ENCODE measurements around the gene USP44. TPM values are rescaled to one million over a fixed set of nuclear protein-coding genes. Genes with fewer than 3 reads are reported as not detected.
A peak's percentile ranks its signal among the peaks of the same experiment; 100 is the strongest.

USP44 gene
- total RNA-seq, 2 donors from 2014 or later: 17.5 to 30.8 TPM

DNA sequence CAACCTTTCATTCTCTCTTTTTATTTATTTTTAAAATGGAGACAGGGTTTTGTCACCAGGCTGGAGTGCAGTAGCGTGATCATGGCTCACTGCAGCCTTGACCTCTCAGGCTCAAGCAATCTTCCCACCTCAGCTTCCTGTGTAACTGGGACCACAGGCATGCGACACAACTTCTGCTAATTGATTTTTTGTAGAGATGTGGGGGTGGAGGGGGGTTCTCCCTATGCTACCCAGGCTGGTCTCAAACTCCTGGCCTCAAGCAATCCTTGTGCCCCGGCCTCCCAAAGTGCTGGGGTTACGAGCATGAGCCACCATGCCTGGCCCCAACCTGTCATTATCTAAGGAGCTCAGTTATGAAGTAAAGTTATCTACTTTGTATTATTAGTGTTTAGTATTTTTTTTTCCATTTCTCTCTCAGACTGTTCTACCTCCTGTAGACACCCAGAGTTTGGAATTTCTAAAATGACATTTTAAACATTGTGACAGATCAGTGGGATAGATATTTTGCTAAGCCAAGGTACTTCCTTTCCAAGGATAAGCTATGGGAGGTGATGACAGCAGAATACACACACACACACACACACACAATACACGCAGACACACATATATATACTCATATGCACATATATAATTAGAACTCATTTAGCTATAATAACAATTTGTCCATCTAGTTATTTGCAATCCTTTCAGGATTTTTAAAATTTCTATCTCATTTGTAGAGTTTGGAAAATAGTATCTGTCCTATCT lies 2.1 kb upstream of the USP44 start:
- Mint-ChIP-seq H3K9me3 (peaks cover 11% of the 10 kb centered on the region), H3K36me3 (ENCODE audit: low read depth) (peaks cover 5% of the 10 kb centered on the region), H3K27ac (no peak overlapping the region), H3K4me1 (peaks cover 19% of the 10 kb centered on the region), H3K4me3 (no peak overlapping the region), H3K27me3 (ENCODE audit: insufficient read depth) (peaks cover 11% of the 10 kb centered on the region)
- no peak overlapping the region for H3K4me3 ChIP-seq (ENCODE audit: low read length)
- H3K9ac ChIP-seq (ENCODE audit: extremely low read depth, low read length, poor library complexity, severe bottlenecking): no peak overlapping the region
- peaks cover 13% of the 10 kb centered on the region for H3K9me3 ChIP-seq (ENCODE audit: control insufficient read depth, low read length)
- DNase-seq: no peak
- 96 to 97% methylated on average over 3 to 5 of the region's 5 CpGs for WGBS, 2 experiments (ENCODE audit: insufficient coverage in 1 of 2, insufficient read length in 1 of 2)
- no peak overlapping the region for H3K27ac ChIP-seq (ENCODE audit: low read depth, low read length)
- TF ChIP-seq, protein P1, sequence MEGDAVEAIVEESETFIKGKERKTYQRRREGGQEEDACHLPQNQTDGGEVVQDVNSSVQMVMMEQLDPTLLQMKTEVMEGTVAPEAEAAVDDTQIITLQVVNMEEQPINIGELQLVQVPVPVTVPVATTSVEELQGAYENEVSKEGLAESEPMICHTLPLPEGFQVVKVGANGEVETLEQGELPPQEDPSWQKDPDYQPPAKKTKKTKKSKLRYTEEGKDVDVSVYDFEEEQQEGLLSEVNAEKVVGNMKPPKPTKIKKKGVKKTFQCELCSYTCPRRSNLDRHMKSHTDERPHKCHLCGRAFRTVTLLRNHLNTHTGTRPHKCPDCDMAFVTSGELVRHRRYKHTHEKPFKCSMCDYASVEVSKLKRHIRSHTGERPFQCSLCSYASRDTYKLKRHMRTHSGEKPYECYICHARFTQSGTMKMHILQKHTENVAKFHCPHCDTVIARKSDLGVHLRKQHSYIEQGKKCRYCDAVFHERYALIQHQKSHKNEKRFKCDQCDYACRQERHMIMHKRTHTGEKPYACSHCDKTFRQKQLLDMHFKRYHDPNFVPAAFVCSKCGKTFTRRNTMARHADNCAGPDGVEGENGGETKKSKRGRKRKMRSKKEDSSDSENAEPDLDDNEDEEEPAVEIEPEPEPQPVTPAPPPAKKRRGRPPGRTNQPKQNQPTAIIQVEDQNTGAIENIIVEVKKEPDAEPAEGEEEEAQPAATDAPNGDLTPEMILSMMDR (conservative IDR thresholded peaks at IDR 0.05): no peak
- H3K27me3 ChIP-seq (ENCODE audit: control insufficient read depth, insufficient read depth, low read length, poor library complexity, severe bottlenecking): no peaks in the 10 kb centered on the region
- no peaks in the 10 kb centered on the region for H3K36me3 ChIP-seq (ENCODE audit: control insufficient read depth, insufficient read depth, low read length)
- peaks cover 3% of the 10 kb centered on the region for H3K4me1 ChIP-seq (ENCODE audit: control insufficient read depth, insufficient read depth, low read length)

DNA sequence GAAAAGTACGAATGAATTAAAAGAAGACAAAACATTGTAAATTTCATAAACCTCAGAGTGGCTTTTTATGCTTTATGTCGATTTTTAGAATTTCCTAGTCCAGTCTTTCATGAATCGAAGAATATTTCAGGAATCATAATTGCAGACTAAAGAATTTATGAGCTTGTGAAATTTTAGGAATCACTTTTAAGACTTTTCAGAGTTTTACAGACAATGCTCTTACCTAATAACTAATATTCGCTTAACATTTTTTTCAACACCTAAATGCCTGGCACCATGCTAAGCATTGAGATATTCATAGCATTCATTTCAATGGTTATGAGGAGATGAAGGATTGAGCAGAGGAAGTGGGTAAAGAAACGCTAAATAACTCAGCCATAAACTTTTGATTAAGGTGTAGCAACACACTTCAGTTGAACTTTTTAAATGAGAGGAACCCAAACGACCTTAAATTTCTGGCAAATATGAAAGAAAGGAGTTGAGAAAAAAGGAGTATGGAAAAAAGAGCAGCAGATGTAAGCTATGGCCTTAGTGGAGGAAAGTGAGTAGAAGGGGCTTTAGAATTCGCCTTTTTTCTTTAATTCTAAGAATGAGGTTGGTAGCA lies 739 bp upstream of the USP44 start:
- TF ChIP-seq, protein P1 (conservative IDR thresholded peaks at IDR 0.05): no peak
- H3K4me3 ChIP-seq (ENCODE audit: low read length): no peak overlapping the region
- Mint-ChIP-seq H3K27ac (peak overlapping the region; percentile 65), H3K9me3 (peaks cover 11% of the 10 kb centered on the region), H3K27me3 (ENCODE audit: insufficient read depth) (peaks cover 21% of the 10 kb centered on the region), H3K36me3 (ENCODE audit: low read depth) (peaks cover 5% of the 10 kb centered on the region), H3K4me1 (peaks cover 28% of the 10 kb centered on the region), H3K4me3 (peak overlapping the region; percentile 58)
- H3K27ac ChIP-seq (ENCODE audit: low read depth, low read length): no peak overlapping the region
- peaks cover 13% of the 10 kb centered on the region for H3K9me3 ChIP-seq (ENCODE audit: control insufficient read depth, low read length)
- no peak overlapping the region for H3K9ac ChIP-seq (ENCODE audit: extremely low read depth, low read length, poor library complexity, severe bottlenecking)
- H3K27me3 ChIP-seq (ENCODE audit: control insufficient read depth, insufficient read depth, low read length, poor library complexity, severe bottlenecking): peaks cover 10% of the 10 kb centered on the region
- 61 to 67% methylated on average over 5 to 7 of the region's 7 CpGs for WGBS, 2 experiments (ENCODE audit: insufficient coverage in 1 of 2, insufficient read length in 1 of 2)
- H3K36me3 ChIP-seq (ENCODE audit: control insufficient read depth, insufficient read depth, low read length): no peaks in the 10 kb centered on the region
- peaks cover 3% of the 10 kb centered on the region for H3K4me1 ChIP-seq (ENCODE audit: control insufficient read depth, insufficient read depth, low read length)
- DNase-seq: no peak

DNA sequence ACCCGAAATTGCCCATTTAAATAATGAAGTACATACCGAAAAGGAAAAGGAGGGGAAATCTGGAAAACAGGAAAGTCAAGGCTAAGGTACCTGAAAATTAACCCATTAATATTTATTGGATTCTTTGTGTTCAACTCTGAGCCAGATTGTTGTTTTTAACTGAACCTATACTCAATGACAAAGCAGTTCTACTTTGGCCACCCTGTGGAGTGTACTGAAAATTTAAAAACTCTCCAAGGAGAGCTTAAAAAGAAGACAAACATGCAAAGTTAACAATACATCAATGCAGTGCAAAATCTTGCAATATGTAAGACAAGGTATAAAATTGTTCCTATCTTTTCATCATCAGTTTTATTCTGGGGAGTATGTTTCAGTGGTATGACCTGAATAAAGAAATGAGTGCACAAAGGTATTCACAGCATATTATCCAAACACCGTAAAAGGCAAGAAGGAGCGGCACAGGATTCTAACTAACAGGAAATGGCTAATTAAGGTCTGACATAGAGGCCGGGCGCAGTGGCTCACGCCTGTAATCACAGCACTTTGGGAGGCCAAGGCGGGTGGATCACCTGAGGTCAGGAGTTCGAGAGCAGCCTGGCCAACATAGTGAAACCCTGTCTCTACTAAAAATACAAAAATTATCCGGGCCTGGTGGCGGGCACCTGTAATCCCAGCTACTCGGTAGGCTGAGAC lies 1.7 kb downstream of the USP44 start:
- H3K36me3 Mint-ChIP-seq (ENCODE audit: low read depth): peaks cover 5% of the 10 kb centered on the region
- H3K4me1 ChIP-seq (ENCODE audit: control insufficient read depth, insufficient read depth, low read length): peaks cover 3% of the 10 kb centered on the region
- H3K27me3 ChIP-seq (ENCODE audit: control insufficient read depth, insufficient read depth, low read length, poor library complexity, severe bottlenecking): peaks cover 28% of the 10 kb centered on the region
- peaks cover 33% of the 10 kb centered on the region for H3K27me3 Mint-ChIP-seq (ENCODE audit: insufficient read depth)
- peak; percentile 77 for DNase-seq
- no peaks in the 10 kb centered on the region for H3K36me3 ChIP-seq (ENCODE audit: control insufficient read depth, insufficient read depth, low read length)
- WGBS, 2 experiments (ENCODE audit: insufficient coverage in 1 of 2, insufficient read length in 1 of 2): 57 to 62% methylated on average over 11 to 12 of the region's 12 CpGs
- H3K9me3 ChIP-seq (ENCODE audit: control insufficient read depth, low read length): peaks cover 13% of the 10 kb centered on the region
- no peak overlapping the region for H3K27ac ChIP-seq (ENCODE audit: low read depth, low read length)
- H3K4me3 ChIP-seq (ENCODE audit: low read length): peak overlapping the region; percentile 77
- peak overlapping the region; percentile 83 for H3K27ac Mint-ChIP-seq
- peaks cover 38% of the 10 kb centered on the region for H3K4me1 Mint-ChIP-seq
- peak overlapping the region; percentile 58 for H3K4me3 Mint-ChIP-seq
- H3K9ac ChIP-seq (ENCODE audit: extremely low read depth, low read length, poor library complexity, severe bottlenecking): no peak overlapping the region
- H3K9me3 Mint-ChIP-seq: peaks cover 11% of the 10 kb centered on the region
- TF ChIP-seq, protein P1 (conservative IDR thresholded peaks at IDR 0.05): no peak
